Stomach (tissue), 9 donors: Measurements from ENCODE around the gene KIRREL1. TPM values are rescaled to one million over a fixed set of nuclear protein-coding genes. Genes with fewer than 3 reads are reported as not detected.

ENCODE experiments used
- DNase-seq, 2 donors: peaks; one replicate each; pipeline versions ENCODE4 v3.0.0 to v3.0.0-alpha.2; 2013 to 2019
- H3K27ac ChIP-seq, 5 donors: fragments of 200-600 bp in 4 of 5; sonication (generic) in 4 of 5; one replicate each; pipeline ENCODE4 v1.5.1; 2013 to 2019; ENCODE audit warnings: mild to moderate bottlenecking in 1 of 5, moderate library complexity in 1 of 5
- H3K27me3 ChIP-seq, 3 donors: fragments of 200-600 bp; sonication (generic); one replicate each; pipeline ENCODE4 v1.5.1; 2017 to 2019; ENCODE audit warnings: mixed run types in 1 of 3
- H3K36me3 ChIP-seq, 4 donors: fragments of 200-600 bp; sonication (generic); 1 replicate in 3 of 4; 2 replicates in 1 of 4; pipeline ENCODE4 v1.5.1; 2016 to 2019
- H3K4me1 ChIP-seq, 4 donors: fragments of 200-600 bp; sonication (generic); one replicate each; pipeline ENCODE4 v1.5.1; 2016 to 2019
- H3K4me3 ChIP-seq, 4 donors: fragments of 200-600 bp; sonication (generic) in 3 of 4; one replicate each; pipeline ENCODE4 v1.5.1; 2016 to 2019; ENCODE audit warnings: mild to moderate bottlenecking in 1 of 4
- H3K9me3 ChIP-seq, 4 donors: fragments of 200-600 bp; sonication (generic); one replicate each; pipeline ENCODE4 v1.5.1; 2016 to 2019
- CTCF ChIP-seq, 7 experiments: fragments of 450-650 bp in 4 of 7; fragments of 200-600 bp in 3 of 7; sonication (generic) in 3 of 7; IDR thresholded peaks; one replicate each; pipeline ENCODE4 v1.5.1; 2016 to 2019; ENCODE audit warnings: antibody characterized with exemption in 7 of 7, control low read depth in 2 of 7, mild to moderate bottlenecking in 1 of 7
- EP300 ChIP-seq: sonication (generic); formaldehyde crosslinking; IDR thresholded peaks from one replicate; pipeline ENCODE4 v1.6.1; 2017; ENCODE audit warnings: antibody characterized with exemption
- POLR2A ChIP-seq, 4 donors: fragments of 450-650 bp; IDR thresholded peaks; one replicate each; pipeline ENCODE4 v1.6.1; 2016; ENCODE audit warnings: antibody characterized with exemption in 4 of 4, control low read depth in 2 of 4, mild to moderate bottlenecking in 1 of 4, moderate library complexity in 1 of 4
- POLR2AphosphoS5 ChIP-seq, 3 donors: sonication (generic); formaldehyde crosslinking; IDR thresholded peaks; one replicate each; pipeline ENCODE4 v1.6.1; 2016; ENCODE audit warnings: antibody characterized with exemption in 3 of 3
- WGBS, 5 donors: extraction: QIAGEN DNeasy Blood & Tissue Kit in 3 of 5; methylation state at CpG; one replicate each; pipeline versions ENCODE4 v1.1.5 to v1.1.7; 2013 to 2018; 5-methylcytosine and 5-hydroxymethylcytosine counted together
- intact Hi-C: fragments of 100-400 bp; cut with DNase I; formaldehyde crosslinking; loops from one replicate; pipeline ENCODE4 v1.15.1; 2023; ENCODE audit warnings: low total_unique reads
- polyA plus RNA-seq, 3 donors: library from polyadenylated mRNA; stranded (reverse); fragments of 200-250 nt; gene quantifications; one replicate each; pipeline ENCODE4 v1.2.3, GENCODE V29; 2013
- total RNA-seq, 5 donors: library from RNA; depleted of rRNA; stranded (reverse); fragments of >200 nt; gene quantifications; one replicate each; pipeline versions ENCODE4 v1.1.0 to v1.2.3, GENCODE V29; 2014 to 2016
- donor health status: healthy with polysubstance abuse.
- donor health status: Bipolar disorder and iron deficiency.
- donor health status: healthy.

Gene KIRREL1
- total and polyA plus RNA-seq, 8 donors, result 2.8 to 27.9 (median 4.2) TPM

- 55 to 60% (median 57%) methylated on average over 9 of the region's 9 CpGs for WGBS, 5 donors
- Histone ChIP-seq H3K4me3 (no peak overlapping the region), H3K27ac (peak overlapping the region in 1 of 5 donors; percentile 11), H3K9me3 (peaks cover 0 to 7% (median 2%) of the 10 kb centered on the region in 4 donors), H3K36me3 (no peaks in the 10 kb centered on the region), H3K27me3 (peaks cover 0 to 15% (median 0%) of the 10 kb centered on the region in 3 donors), H3K4me1 (peaks cover 0 to 32% (median 11%) of the 10 kb centered on the region in 4 donors)
- TF ChIP-seq POLR2A (IDR thresholded peaks at IDR 0.05), result no peak
- TF ChIP-seq EP300, result no peak
- TF ChIP-seq POLR2AphosphoS5 (IDR thresholded peaks at IDR 0.05), result no peak
- TF ChIP-seq CTCF (IDR thresholded peaks at IDR 0.05), result no peak
- DNase-seq, result peak in 1 of 2 donors; percentile 86
- intact Hi-C loops, result no loop called here
These were observed 27.4 kb upstream of the KIRREL1 start for GRCh38 chr1:157966031-157966537.

- no peak for DNase-seq
- no peak overlapping the region for H3K27ac ChIP-seq
- H3K36me3 ChIP-seq, result no peaks in the 10 kb centered on the region
- TF ChIP-seq POLR2AphosphoS5 (IDR thresholded peaks at IDR 0.05), result no peak
- no peak for TF ChIP-seq EP300
- no peak for TF ChIP-seq POLR2A (IDR thresholded peaks at IDR 0.05)
- TF ChIP-seq CTCF (IDR thresholded peaks at IDR 0.05), result no peak
- H3K27me3 ChIP-seq, result peaks cover 0 to 8% (median 0%) of the 10 kb centered on the region in 3 donors
- H3K9me3 ChIP-seq, result peaks cover 0 to 7% (median 2%) of the 10 kb centered on the region in 4 donors
- no peak overlapping the region for H3K4me3 ChIP-seq
- intact Hi-C loops, result no loop called here
- peaks cover 0 to 29% (median 11%) of the 10 kb centered on the region in 4 donors for H3K4me1 ChIP-seq
These were observed 26.2 kb upstream of the KIRREL1 start for GRCh38 chr1:157967205-157967604.

GRCh38 chr1:157968508-157968907, 24.9 kb upstream of the KIRREL1 start:
- peaks cover 0 to 7% (median 2%) of the 10 kb centered on the region in 4 donors for H3K9me3 ChIP-seq
- peaks cover 0 to 22% (median 10%) of the 10 kb centered on the region in 4 donors for H3K4me1 ChIP-seq
- H3K27me3 ChIP-seq, result no peaks in the 10 kb centered on the region
- 37 to 55% (median 54%) methylated on average over 7 of the region's 7 CpGs for WGBS, 5 donors
- H3K4me3 ChIP-seq, result no peak overlapping the region
- intact Hi-C loops, result loop anchor here (2.0 kb wide), 1 partner anchor 156 kb away; no protein-coding TSS in a partner anchor
- TF ChIP-seq CTCF (IDR thresholded peaks at IDR 0.05) (no peak), EP300 (no peak), POLR2A (IDR thresholded peaks at IDR 0.05) (no peak), POLR2AphosphoS5 (IDR thresholded peaks at IDR 0.05) (no peak)
- peak overlapping the region in 2 of 5 donors; percentile 42 to 65 for H3K27ac ChIP-seq
- no peaks in the 10 kb centered on the region for H3K36me3 ChIP-seq
- peak in 1 of 2 donors; percentile 45 for DNase-seq

GRCh38 chr1:157968946-157969345, 24.5 kb upstream of the KIRREL1 start:
- WGBS, 5 donors, result 18 to 37% (median 28%) methylated on average over 2 of the region's 2 CpGs
- intact Hi-C loops, result loop anchor here (2.0 kb wide), 1 partner anchor 156 kb away; no protein-coding TSS in a partner anchor
- H3K36me3 ChIP-seq, result no peaks in the 10 kb centered on the region
- H3K27me3 ChIP-seq, result no peaks in the 10 kb centered on the region
- TF ChIP-seq POLR2AphosphoS5 (IDR thresholded peaks at IDR 0.05) (peak in 1 of 3 donors; percentile 24), EP300 (no peak), POLR2A (IDR thresholded peaks at IDR 0.05) (no peak), CTCF (IDR thresholded peaks at IDR 0.05) (no peak)
- DNase-seq, result peak in 1 of 2 donors; percentile 31
- peak overlapping the region in 2 of 5 donors; percentile 42 to 65 for H3K27ac ChIP-seq
- no peak overlapping the region for H3K4me3 ChIP-seq
- H3K4me1 ChIP-seq, result peaks cover 0 to 20% (median 8%) of the 10 kb centered on the region in 4 donors
- H3K9me3 ChIP-seq, result peaks cover 0 to 7% (median 2%) of the 10 kb centered on the region in 4 donors
